Tibial nerve (tissue), 3 donors: ENCODE results near the gene NTRK2.

Source experiments
- POLR2A ChIP-seq, 2 donors: fragments of 450-650 bp; IDR thresholded peaks; one replicate each; pipeline ENCODE4 v1.6.1; 2017; ENCODE audit warnings: antibody characterized with exemption in 2 of 2, mild to moderate bottlenecking in 2 of 2, moderate library complexity in 2 of 2
- TF ChIP-seq, protein P1 (sequence below), 5 experiments: fragments of 200-600 bp in 3 of 5; fragments of 450-650 bp in 2 of 5; sonication (generic) in 3 of 5; IDR thresholded peaks; one replicate each; pipeline ENCODE4 v1.5.1; 2016 to 2019; ENCODE audit warnings: antibody characterized with exemption in 5 of 5, mild to moderate bottlenecking in 3 of 5, moderate library complexity in 2 of 5

DNA sequence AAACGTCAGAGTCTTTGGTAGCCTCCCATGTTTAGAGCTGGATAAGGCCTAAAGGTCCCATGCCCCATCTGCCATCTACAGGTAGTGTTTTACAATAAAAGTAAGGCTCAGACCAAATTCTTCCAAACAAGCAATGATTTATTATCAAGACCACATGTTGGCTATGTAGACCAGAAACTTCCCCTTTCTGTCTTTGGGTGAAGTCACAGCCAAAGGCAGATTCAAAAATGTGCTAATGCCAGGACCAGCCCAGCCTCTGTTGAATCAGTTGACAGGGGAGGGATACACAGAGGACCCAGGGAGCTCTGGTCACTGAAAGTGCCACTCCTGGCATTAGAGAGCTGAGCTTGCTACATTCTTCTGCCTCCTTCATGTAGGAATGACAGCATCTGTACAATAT, 360.8 kb downstream of the NTRK2 start:
- TF ChIP-seq POLR2A (IDR thresholded peaks at IDR 0.05) = no peak
- TF ChIP-seq, protein P1, sequence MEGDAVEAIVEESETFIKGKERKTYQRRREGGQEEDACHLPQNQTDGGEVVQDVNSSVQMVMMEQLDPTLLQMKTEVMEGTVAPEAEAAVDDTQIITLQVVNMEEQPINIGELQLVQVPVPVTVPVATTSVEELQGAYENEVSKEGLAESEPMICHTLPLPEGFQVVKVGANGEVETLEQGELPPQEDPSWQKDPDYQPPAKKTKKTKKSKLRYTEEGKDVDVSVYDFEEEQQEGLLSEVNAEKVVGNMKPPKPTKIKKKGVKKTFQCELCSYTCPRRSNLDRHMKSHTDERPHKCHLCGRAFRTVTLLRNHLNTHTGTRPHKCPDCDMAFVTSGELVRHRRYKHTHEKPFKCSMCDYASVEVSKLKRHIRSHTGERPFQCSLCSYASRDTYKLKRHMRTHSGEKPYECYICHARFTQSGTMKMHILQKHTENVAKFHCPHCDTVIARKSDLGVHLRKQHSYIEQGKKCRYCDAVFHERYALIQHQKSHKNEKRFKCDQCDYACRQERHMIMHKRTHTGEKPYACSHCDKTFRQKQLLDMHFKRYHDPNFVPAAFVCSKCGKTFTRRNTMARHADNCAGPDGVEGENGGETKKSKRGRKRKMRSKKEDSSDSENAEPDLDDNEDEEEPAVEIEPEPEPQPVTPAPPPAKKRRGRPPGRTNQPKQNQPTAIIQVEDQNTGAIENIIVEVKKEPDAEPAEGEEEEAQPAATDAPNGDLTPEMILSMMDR (IDR thresholded peaks at IDR 0.05) = no peak
